SK-N-SH (cell line): Measurements from ENCODE around the gene TSC2.

Source experiments
- EZH2phosphoT487 ChIP-seq: fragments of 200-600 bp; sonication (generic); IDR thresholded peaks from 2 replicates; pipeline ENCODE4 v1.6.1; 2017; ENCODE audit warnings: low read depth, mixed run types, mild to moderate bottlenecking, antibody characterized with exemption, moderate library complexity, borderline replicate concordance
- FOXM1 ChIP-seq: IDR thresholded peaks from 2 replicates; pipeline ENCODE4 v1.4.0; 2012; ENCODE audit warnings: low read depth, mild to moderate bottlenecking
- POLR2AphosphoS5 ChIP-seq: IDR thresholded peaks from 2 replicates; pipeline ENCODE4 v1.6.1; 2012; ENCODE audit warnings: low read depth, low read length
- RAD21 ChIP-seq: IDR thresholded peaks from 2 replicates; pipeline ENCODE4 v1.6.1; 2012; ENCODE audit warnings: mild to moderate bottlenecking, low read length

DNA sequence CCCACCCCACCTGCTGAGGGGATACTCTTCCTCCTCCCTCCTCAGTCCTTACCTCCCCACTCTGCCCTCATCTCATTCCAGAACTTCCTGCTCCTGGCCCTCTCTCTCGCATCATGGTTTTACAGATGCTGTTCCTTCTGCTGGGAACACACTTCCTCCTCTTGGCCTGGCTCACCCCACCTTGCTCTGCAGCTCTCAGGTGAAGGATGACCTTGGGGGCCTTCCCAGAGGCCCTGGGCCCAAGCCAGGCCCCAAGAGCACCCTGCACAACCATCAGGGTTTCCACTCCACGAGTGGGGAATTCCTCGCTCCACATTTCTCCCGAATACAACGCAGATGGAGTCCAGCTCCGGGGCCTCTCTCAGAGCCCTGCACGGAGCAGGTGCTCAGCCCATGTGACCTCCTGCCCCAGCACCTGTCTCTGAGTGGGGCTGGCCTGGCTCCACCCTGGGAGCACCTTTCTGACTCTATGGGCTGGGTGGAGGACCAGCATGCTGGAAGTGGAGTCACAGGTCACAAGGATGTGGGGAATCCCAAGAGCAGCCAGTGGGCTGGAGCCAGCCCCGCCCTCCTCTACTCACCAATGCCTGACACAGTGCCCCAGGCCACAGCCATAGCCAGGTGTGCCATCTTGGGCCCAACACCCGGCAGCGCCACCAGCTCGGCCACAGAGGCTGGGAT, 4.7 kb upstream of the TSC2 start:
- no peak for TF ChIP-seq FOXM1
- TF ChIP-seq RAD21: no peak
- no peak for TF ChIP-seq EZH2phosphoT487
- TF ChIP-seq POLR2AphosphoS5: no peak
